Bronchial epithelial cell (primary cell): ENCODE data around the gene PLA1A. TPM values are rescaled to one million over a fixed set of nuclear protein-coding genes. Genes with fewer than 3 reads are reported as not detected.

Experiments
- DNase-seq: peaks from one replicate; pipeline ENCODE4 v3.0.0-alpha.2; 2010; ENCODE audit warnings: low read depth
- FAIRE-seq: peaks from 2 replicates; lab custom pipeline; 2011; peaks lifted over from hg19 to GRCh38; lab: Jason Lieb, UNC
- H3K27me3 ChIP-seq: 2 replicates; pipeline ENCODE4 v1.5.1; 2011; ENCODE audit warnings: low read length; ENCODE audit not compliant: control insufficient read depth, insufficient read depth
- H3K36me3 ChIP-seq: 2 replicates; pipeline ENCODE4 v1.5.1; 2011; ENCODE audit warnings: low read length; ENCODE audit not compliant: control insufficient read depth, insufficient read depth
- H3K4me3 ChIP-seq: 2 replicates; pipeline ENCODE4 v1.5.1; 2011; ENCODE audit warnings: mild to moderate bottlenecking, low read depth, low read length, control low read depth
- total RNA-seq: library from RNA; depleted of rRNA; stranded (reverse); fragments of >200 nt; gene quantifications from 2 replicates; pipeline ENCODE4 v1.2.1, GENCODE V29; 2014
- TF ChIP-seq, protein P1 (sequence below): IDR thresholded peaks from 2 replicates; pipeline ENCODE4 v1.5.1; 2011; ENCODE audit warnings: mild to moderate bottlenecking, moderate library complexity, low read length, control low read depth, inconsistent platforms; ENCODE audit not compliant: insufficient read depth, severe bottlenecking

Gene PLA1A
- total RNA-seq, 1 donor from 2014 or later = not detected

DNA sequence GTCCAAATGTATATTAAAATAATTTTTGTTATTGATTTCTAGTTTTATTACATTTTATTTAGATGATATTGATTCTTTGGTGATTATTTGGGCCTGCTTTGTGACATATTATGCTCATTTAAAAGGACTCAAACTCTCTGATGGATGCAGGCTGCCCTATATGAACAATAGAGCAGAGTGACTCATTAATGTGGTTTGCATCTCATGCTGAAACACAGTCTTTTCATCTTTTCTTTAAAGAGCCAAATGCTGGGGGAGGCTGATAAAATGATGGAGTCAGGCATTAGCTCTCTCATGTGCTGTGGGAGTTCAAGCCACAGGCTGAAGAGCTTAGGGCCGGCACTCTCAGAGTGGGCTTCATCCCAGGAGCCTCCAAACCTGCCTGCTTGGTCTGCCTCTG, 7.2 kb downstream of the PLA1A start:
- H3K4me3 ChIP-seq = no peak overlapping the region
- peaks cover 2% of the 10 kb centered on the region for H3K27me3 ChIP-seq
- TF ChIP-seq, protein P1, sequence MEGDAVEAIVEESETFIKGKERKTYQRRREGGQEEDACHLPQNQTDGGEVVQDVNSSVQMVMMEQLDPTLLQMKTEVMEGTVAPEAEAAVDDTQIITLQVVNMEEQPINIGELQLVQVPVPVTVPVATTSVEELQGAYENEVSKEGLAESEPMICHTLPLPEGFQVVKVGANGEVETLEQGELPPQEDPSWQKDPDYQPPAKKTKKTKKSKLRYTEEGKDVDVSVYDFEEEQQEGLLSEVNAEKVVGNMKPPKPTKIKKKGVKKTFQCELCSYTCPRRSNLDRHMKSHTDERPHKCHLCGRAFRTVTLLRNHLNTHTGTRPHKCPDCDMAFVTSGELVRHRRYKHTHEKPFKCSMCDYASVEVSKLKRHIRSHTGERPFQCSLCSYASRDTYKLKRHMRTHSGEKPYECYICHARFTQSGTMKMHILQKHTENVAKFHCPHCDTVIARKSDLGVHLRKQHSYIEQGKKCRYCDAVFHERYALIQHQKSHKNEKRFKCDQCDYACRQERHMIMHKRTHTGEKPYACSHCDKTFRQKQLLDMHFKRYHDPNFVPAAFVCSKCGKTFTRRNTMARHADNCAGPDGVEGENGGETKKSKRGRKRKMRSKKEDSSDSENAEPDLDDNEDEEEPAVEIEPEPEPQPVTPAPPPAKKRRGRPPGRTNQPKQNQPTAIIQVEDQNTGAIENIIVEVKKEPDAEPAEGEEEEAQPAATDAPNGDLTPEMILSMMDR = no peak
- H3K36me3 ChIP-seq = no peaks in the 10 kb centered on the region
- peak; percentile 42 for DNase-seq
- FAIRE-seq = no peak

DNA sequence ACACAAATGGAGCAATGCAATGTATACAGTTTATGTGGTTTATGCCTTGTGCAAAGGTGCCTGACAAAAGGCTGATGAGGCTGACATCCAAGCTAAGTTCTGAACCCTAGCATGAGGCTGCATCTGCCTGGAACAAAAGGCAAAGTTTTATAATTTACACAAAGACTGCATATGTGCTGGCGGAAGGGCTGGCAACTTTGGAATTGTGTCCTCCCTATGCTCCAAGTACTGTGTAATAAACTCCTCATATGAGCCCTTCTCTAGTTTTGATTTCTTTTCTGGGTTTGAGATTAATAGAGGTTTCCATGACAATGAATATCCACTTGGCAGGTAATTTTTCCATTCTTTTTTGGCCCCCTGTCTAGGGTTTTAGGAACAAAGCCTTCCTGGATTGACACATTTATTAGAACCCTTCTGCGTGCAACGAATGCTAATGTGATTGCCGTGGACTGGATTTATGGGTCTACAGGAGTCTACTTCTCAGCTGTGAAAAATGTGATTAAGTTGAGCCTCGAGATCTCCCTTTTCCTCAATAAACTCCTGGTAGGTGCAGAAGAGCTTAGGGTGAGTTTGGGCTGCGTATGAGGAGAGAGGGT, 10.8 kb downstream of the PLA1A start:
- Histone ChIP-seq H3K36me3 (no peaks in the 10 kb centered on the region), H3K27me3 (peaks cover 2% of the 10 kb centered on the region), H3K4me3 (no peak overlapping the region)
- DNase-seq = no peak
- TF ChIP-seq, protein P1 = no peak
- FAIRE-seq = no peak

DNA sequence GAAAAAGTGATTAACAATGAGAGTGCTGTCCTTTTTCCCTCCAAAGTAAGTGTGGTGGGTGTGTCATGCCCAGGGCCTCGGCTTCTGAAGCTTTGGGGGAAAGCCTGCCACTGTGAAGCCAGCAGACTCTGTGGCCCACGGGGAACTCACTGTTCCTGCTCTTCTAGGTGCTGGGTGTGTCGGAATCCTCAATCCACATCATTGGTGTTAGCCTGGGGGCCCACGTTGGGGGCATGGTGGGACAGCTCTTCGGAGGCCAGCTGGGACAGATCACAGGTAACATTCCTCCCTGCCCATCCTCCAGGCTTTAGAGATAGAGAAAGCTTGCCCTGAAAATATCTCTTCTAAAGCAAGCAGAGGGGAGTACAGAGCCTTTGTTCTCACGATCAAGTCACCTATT, 11.6 kb downstream of the PLA1A start:
- FAIRE-seq (no peak), DNase-seq (no peak)
- TF ChIP-seq, protein P1 = no peak
- Histone ChIP-seq H3K36me3 (no peaks in the 10 kb centered on the region), H3K27me3 (peaks cover 2% of the 10 kb centered on the region), H3K4me3 (no peak overlapping the region)

DNA sequence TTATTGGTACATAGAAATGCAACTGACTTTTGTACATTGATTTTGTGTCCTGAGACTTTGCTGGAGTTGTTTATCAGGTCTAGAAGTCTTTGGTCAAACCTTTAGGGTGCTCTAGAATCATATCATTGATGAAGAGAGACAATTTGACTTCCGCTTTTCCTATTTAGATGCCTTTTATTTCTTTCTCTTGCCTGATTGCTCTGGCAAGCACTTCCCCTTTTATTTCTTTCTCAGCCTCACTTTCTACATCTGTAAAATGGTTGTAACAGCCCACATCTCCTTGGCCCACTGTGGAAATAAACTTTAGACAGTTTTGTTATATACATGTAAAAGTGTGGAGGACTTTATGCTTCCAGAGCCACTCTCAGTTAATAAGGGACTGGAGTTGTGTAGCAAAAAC, 14.0 kb downstream of the PLA1A start:
- FAIRE-seq = no peak
- TF ChIP-seq, protein P1 = no peak

DNA sequence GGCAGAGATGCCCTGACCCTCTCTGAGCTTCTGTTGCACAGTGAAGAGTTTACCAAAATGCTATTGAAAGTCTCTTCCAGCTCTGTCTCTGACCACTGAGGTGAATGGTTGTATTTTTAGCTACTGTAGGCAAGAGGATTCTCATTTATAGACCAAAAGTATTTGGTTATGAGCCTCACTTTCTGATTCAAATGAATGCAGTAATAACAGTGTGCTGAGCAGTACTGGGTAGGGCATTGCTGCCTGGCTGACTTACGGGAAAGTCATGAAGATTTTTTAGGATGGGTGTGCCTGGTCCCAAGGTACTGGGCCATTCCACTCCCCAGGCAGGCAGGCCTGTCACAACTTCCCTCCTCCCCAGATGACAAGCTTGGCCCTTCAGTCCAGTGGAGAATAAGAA, 15.5 kb downstream of the PLA1A start:
- DNase-seq (no peak), FAIRE-seq (no peak)
- no peak overlapping the region for H3K4me3 ChIP-seq
- TF ChIP-seq, protein P1 = no peak
- H3K27me3 ChIP-seq = peaks cover 4% of the 10 kb centered on the region
- H3K36me3 ChIP-seq = no peaks in the 10 kb centered on the region

More for the DNA sequence above, 14.0 kb downstream of the PLA1A start:
- no peak for DNase-seq
- Histone ChIP-seq H3K36me3 (no peaks in the 10 kb centered on the region), H3K4me3 (no peak overlapping the region), H3K27me3 (peaks cover 2% of the 10 kb centered on the region)

DNA sequence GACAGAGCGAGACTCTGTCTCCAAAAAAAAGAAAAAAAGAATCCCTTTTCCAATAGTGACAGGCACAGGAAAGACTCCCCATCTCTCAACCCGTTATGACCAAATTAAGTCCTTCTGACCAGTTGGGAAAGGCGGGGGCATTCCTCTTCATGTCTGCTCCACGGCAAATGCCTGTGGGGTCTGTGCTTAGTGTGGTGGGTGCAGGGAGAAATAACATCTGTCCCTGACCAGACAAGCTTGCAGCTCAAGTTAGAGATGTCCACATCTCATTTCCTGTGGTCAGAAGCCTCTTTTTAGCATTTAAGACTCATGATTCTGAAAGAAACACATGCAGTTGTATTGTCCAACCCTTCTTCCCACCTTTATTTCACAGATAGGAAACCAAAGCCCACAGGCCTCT, 16.2 kb downstream of the PLA1A start:
- no peak for FAIRE-seq
- no peak for DNase-seq
- H3K4me3 ChIP-seq = no peak overlapping the region
- H3K36me3 ChIP-seq = no peaks in the 10 kb centered on the region
- peaks cover 4% of the 10 kb centered on the region for H3K27me3 ChIP-seq
- TF ChIP-seq, protein P1 = no peak
